Measurements from ENCODE around the gene BUD31. TPM values are rescaled to one million over a fixed set of nuclear protein-coding genes. Genes with fewer than 3 reads are reported as not detected.
"Not testable (repeated sequence)": the region's sequence is repeated elsewhere in the genome, so short reads cannot be mapped to it uniquely, and the experiment has no call there.

The BUD31 gene
- total RNA-seq, 2 experiments from 2014 or later = 80.8 to 90.4 TPM

GRCh38 chr7:99373091-99374066, 35.4 kb upstream of the BUD31 start:
- Mint-ChIP-seq H3K4me1 (peaks cover 33% of the 10 kb centered on the region), H3K36me3 (peaks cover 10% of the 10 kb centered on the region), H3K27me3 (peaks cover 2% of the 10 kb centered on the region), H3K4me3 (peak overlapping the region; percentile 87), H3K27ac (peak overlapping the region; percentile 83), H3K9me3 (no peaks in the 10 kb centered on the region)
- POLR2A ChIA-PET = interaction anchor here (0.9 to 4.6 kb wide), 4 partner anchors 20 to 73 kb away, joined by 4 to 35 read pairs (median 20); partner anchors contain the start of genes BUD31 and PDAP1
- DNase-seq (no peak), ATAC-seq (ENCODE audit: low read depth) (no peak)

- POLR2A ChIA-PET = interaction anchor here (0.5 to 4.6 kb wide), 10 partner anchors 14 to 250 kb away, joined by 3 to 35 read pairs (median 4); partner anchors contain the start of genes ARPC1A, BUD31, PDAP1 and ZNF394
- H3K27me3 Mint-ChIP-seq = peaks cover 2% of the 10 kb centered on the region
- ATAC-seq (ENCODE audit: low read depth) (peak; percentile 56), DNase-seq (peak; percentile 84)
- peak within 1 kb of the TSS; percentile 78 for H3K27ac Mint-ChIP-seq
- H3K4me1 Mint-ChIP-seq = peaks cover 33% of the 10 kb centered on the region
- H3K4me3 Mint-ChIP-seq = peak within 1 kb of the TSS; percentile 87
- H3K36me3 Mint-ChIP-seq = peaks cover 15% of the 10 kb centered on the region
- no peaks in the 10 kb centered on the region for H3K9me3 Mint-ChIP-seq
Measured at GRCh38 chr7:99374111-99375064, 34.4 kb upstream of the BUD31 start, which contains the start of gene ARPC1B. Gene ARPC1B (plus strand): TSS chr7:99374730. CDS start chr7:99385715, 10,985 bp downstream.

GRCh38 chr7:99375070-99375807, 33.5 kb upstream of the BUD31 start:
- Mint-ChIP-seq H3K4me1 (peaks cover 32% of the 10 kb centered on the region), H3K27me3 (peaks cover 2% of the 10 kb centered on the region), H3K9me3 (no peaks in the 10 kb centered on the region), H3K4me3 (peak overlapping the region; percentile 87), H3K27ac (peak overlapping the region; percentile 78), H3K36me3 (peaks cover 18% of the 10 kb centered on the region)
- DNase-seq (peak; percentile 83), ATAC-seq (ENCODE audit: low read depth) (peak; percentile 65)
- POLR2A ChIA-PET = interaction anchor here (0.5 to 4.6 kb wide), 12 partner anchors 15 to 249 kb away, joined by 3 to 35 read pairs (median 4); partner anchors contain the start of genes ARPC1A, BUD31, PDAP1 and ZNF394

GRCh38 chr7:99379043-99379577, 29.7 kb upstream of the BUD31 start:
- Mint-ChIP-seq H3K36me3 (peaks cover 27% of the 10 kb centered on the region), H3K27ac (peak overlapping the region; percentile 96), H3K27me3 (no peaks in the 10 kb centered on the region), H3K4me3 (peak overlapping the region; percentile 85), H3K4me1 (peaks cover 41% of the 10 kb centered on the region), H3K9me3 (no peaks in the 10 kb centered on the region)
- ATAC-seq (ENCODE audit: low read depth) = no peak
- POLR2A ChIA-PET = interaction anchor here (0.5 to 1.5 kb wide), 2 partner anchors 30 to 582 kb away, joined by 3 to 8 read pairs; partner anchors contain the start of genes BUD31 and PDAP1
- DNase-seq = no peak

- peak overlapping the region; percentile 85 for H3K4me3 Mint-ChIP-seq
- H3K27me3 Mint-ChIP-seq; ATAC-seq (ENCODE audit: low read depth); H3K9me3 Mint-ChIP-seq; DNase-seq: not testable (repeated sequence)
- POLR2A ChIA-PET = interaction anchor here (1.5 kb wide), 1 partner anchor 29 kb away, joined by 8 read pairs; the partner anchor contains the start of genes BUD31 and PDAP1
- peak overlapping the region; percentile 96 for H3K27ac Mint-ChIP-seq
- peaks cover 27% of the 10 kb centered on the region for H3K36me3 Mint-ChIP-seq
- H3K4me1 Mint-ChIP-seq = peaks cover 42% of the 10 kb centered on the region
Measured at GRCh38 chr7:99379693-99380031, 29.1 kb upstream of the BUD31 start.

- Mint-ChIP-seq H3K27ac (peak overlapping the region; percentile 96), H3K36me3 (peaks cover 27% of the 10 kb centered on the region), H3K4me3 (peak overlapping the region; percentile 85), H3K4me1 (peaks cover 42% of the 10 kb centered on the region), H3K27me3 (no peaks in the 10 kb centered on the region), H3K9me3 (no peaks in the 10 kb centered on the region)
- DNase-seq (no peak), ATAC-seq (ENCODE audit: low read depth) (peak; percentile 9)
- POLR2A ChIA-PET = interaction anchor here (0.6 to 1.3 kb wide), 7 partner anchors 10 to 48 kb away, joined by 3 to 22 read pairs (median 4); partner anchors contain the start of genes BUD31 and PDAP1
Measured at GRCh38 chr7:99380032-99380822, 28.5 kb upstream of the BUD31 start.

DNA sequence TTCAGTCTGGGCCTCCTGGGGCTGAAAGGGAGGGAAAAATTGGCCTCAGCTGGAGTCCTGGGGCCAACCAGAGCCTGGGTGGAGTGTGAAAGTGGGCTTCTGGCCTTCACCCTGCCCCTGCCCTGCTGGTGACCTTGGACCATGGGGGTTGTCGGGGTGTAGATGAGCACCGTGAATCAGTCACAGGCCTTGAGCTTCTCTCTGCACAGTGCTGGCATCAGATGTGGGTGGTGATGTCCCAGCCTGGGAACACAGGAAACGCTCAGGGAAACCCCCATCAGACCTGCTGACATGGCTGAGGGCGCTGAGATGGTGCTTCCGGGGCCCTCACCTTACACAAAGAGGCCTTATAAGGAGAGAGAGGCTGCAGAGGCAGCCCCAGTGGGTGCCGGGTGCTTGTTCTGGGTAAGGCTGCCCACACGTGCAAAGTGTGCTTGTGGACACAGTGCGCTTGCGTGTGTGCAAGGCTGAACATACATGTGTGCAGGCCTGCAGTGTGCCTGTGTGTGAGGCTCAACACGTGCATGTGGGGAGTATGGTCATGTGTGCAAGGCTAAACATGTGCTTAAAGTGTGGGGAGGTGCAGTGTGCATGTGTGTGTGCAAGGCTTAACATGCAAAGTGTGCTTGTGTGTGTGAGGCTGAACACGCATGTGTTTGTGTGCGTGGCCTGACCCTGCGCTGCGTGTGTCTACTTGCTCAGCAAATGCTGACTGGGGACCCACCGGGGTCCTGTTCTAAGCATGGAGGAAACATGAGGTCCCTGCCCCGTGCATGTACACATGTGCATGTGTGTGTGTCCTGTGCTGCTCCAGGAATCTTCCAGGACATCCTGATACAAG, 27.7 kb upstream of the BUD31 start:
- Mint-ChIP-seq H3K4me3 (peak overlapping the region; percentile 85), H3K4me1 (peaks cover 42% of the 10 kb centered on the region), H3K27ac (peak overlapping the region; percentile 96), H3K36me3 (peaks cover 27% of the 10 kb centered on the region), H3K9me3 (no peaks in the 10 kb centered on the region), H3K27me3 (no peaks in the 10 kb centered on the region)
- DNase-seq (peak; percentile 80), ATAC-seq (ENCODE audit: low read depth) (peak; percentile 92)
- POLR2A ChIA-PET = interaction anchor here (0.6 to 1.3 kb wide), 8 partner anchors 9 to 47 kb away, joined by 3 to 22 read pairs (median 4); partner anchors contain the start of genes BUD31 and PDAP1

DNA sequence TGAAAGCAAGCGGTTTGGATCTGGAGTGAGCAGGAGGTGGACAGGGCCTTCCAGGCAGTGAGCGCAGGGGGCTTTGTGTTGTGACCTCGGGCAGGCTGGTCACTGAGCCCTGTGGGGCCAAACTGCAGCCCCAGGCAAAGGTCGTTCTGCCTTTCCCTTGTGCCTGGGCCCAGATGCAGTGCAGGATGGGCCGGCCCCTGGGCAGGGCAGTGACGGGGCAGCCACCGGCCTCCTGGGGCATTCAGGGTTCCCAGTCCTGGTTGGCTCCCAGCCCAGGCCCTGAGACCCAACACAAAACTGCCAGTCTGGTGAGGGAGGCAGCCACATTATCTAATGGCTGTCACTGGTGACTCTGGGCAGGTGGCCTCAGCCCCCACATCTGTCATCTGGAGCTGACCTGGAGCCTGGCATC, 27.1 kb upstream of the BUD31 start:
- H3K27ac Mint-ChIP-seq = peak overlapping the region; percentile 96
- ATAC-seq (ENCODE audit: low read depth) = no peak
- no peak for DNase-seq
- POLR2A ChIA-PET = interaction anchor here (0.9 to 1.2 kb wide), 2 partner anchors 9 to 19 kb away, joined by 5 to 6 read pairs; no protein-coding TSS in a partner anchor
- H3K36me3 Mint-ChIP-seq = peaks cover 26% of the 10 kb centered on the region
- peak overlapping the region; percentile 85 for H3K4me3 Mint-ChIP-seq
- H3K27me3 Mint-ChIP-seq = no peaks in the 10 kb centered on the region
- H3K4me1 Mint-ChIP-seq = peaks cover 40% of the 10 kb centered on the region
- H3K9me3 Mint-ChIP-seq = no peaks in the 10 kb centered on the region

GRCh38 chr7:99383203-99383602, 25.6 kb upstream of the BUD31 start:
- H3K36me3 Mint-ChIP-seq = peaks cover 22% of the 10 kb centered on the region
- peak overlapping the region; percentile 80 for H3K27ac Mint-ChIP-seq
- DNase-seq (no peak), ATAC-seq (ENCODE audit: low read depth) (no peak)
- POLR2A ChIA-PET = interaction anchor here (0.8 to 1.6 kb wide), 3 partner anchors 26 to 121 kb away, joined by 4 read pairs; partner anchors contain the start of genes ARPC1A and BUD31
- no peaks in the 10 kb centered on the region for H3K9me3 Mint-ChIP-seq
- H3K4me1 Mint-ChIP-seq = peaks cover 34% of the 10 kb centered on the region
- H3K4me3 Mint-ChIP-seq = no peak overlapping the region
- no peaks in the 10 kb centered on the region for H3K27me3 Mint-ChIP-seq

GRCh38 chr7:99383791-99384370, 24.9 kb upstream of the BUD31 start:
- H3K36me3 Mint-ChIP-seq = peaks cover 24% of the 10 kb centered on the region
- ATAC-seq (ENCODE audit: low read depth) (no peak), DNase-seq (no peak)
- H3K27me3 Mint-ChIP-seq = no peaks in the 10 kb centered on the region
- H3K4me3 Mint-ChIP-seq = no peak overlapping the region
- POLR2A ChIA-PET = no interaction called here
- H3K27ac Mint-ChIP-seq = peak overlapping the region; percentile 48
- H3K9me3 Mint-ChIP-seq = no peaks in the 10 kb centered on the region
- peaks cover 33% of the 10 kb centered on the region for H3K4me1 Mint-ChIP-seq

Data from activated naive CD8-positive, alpha-beta T cell treated with anti-CD3 and anti-CD28 coated beads, Interleukin-2, amount 10 ng/mL, durations not matched to agents 7 days and 5 days (primary cell).